H1 (cell line): ENCODE data around the gene INPP5B. TPM values are rescaled to one million over a fixed set of nuclear protein-coding genes. Genes with fewer than 3 reads are reported as not detected.

ENCODE experiments used
- CHD2 ChIP-seq: IDR thresholded peaks from 2 replicates; pipeline ENCODE4 v1.6.1; 2012; ENCODE audit warnings: low read length, improper control_type of control experiment
- E2F6 ChIP-seq: IDR thresholded peaks from 2 replicates; pipeline ENCODE4 v1.6.1; 2012; ENCODE audit warnings: inconsistent platforms
- EP300 ChIP-seq, 2 experiments: IDR thresholded peaks; 1 replicate in 1 of 2; 2 replicates in 1 of 2; pipeline ENCODE4 v1.6.1; 2011 to 2012; ENCODE audit warnings: low read depth in 2 of 2, low read length in 2 of 2, mild to moderate bottlenecking in 2 of 2, borderline replicate concordance in 1 of 2, inconsistent platforms in 1 of 2, moderate library complexity in 1 of 2
- NANOG ChIP-seq: IDR thresholded peaks from 2 replicates; pipeline ENCODE4 v1.6.1; 2011; ENCODE audit warnings: low read length, low read depth, mild to moderate bottlenecking, inconsistent platforms; ENCODE audit not compliant: insufficient read depth, poor library complexity, severe bottlenecking
- PHF8 ChIP-seq: fragments of 200-600 bp; sonication (generic); conservative IDR thresholded peaks from 2 replicates; pipeline ENCODE4 v1.7.1; 2012; ENCODE audit warnings: low read depth, mild to moderate bottlenecking, inconsistent platforms, low read length, moderate library complexity
- POU5F1 ChIP-seq: IDR thresholded peaks from 2 replicates; pipeline ENCODE4 v1.6.1; 2011; ENCODE audit warnings: low read depth, mild to moderate bottlenecking, low read length, moderate library complexity
- SAP30 ChIP-seq: fragments of 300-600 bp; sonication (generic); IDR thresholded peaks from 2 replicates; pipeline ENCODE4 v1.7.1; 2012; ENCODE audit warnings: low read length, moderate library complexity, mild to moderate bottlenecking, inconsistent platforms; ENCODE audit not compliant: insufficient read depth, insufficient replicate concordance
- SP4 ChIP-seq: IDR thresholded peaks from 2 replicates; pipeline ENCODE4 v1.6.1; 2012; ENCODE audit warnings: low read length, inconsistent platforms
- SRF ChIP-seq: IDR thresholded peaks from 2 replicates; pipeline ENCODE4 v1.6.1; 2011; ENCODE audit warnings: mild to moderate bottlenecking, low read depth, low read length, moderate library complexity
- TAF7 ChIP-seq: optimal IDR thresholded peaks from 2 replicates; pipeline ENCODE3; 2011; ENCODE audit warnings: low read depth, mild to moderate bottlenecking, inconsistent platforms, low read length, moderate library complexity, borderline replicate concordance
- polyA plus RNA-seq, 7 experiments: library from polyadenylated mRNA; depleted of rRNA in 3 of 7; stranded (reverse) in 5 of 7; unstranded in 2 of 7; fragments of >200 nt in 5 of 7; fragments of 200-250 nt in 2 of 7; gene quantifications; 1 replicate in 5 of 7; 2 replicates in 1 of 7; 4 replicates in 1 of 7; pipeline versions ENCODE4 v1.2.1 to v1.2.3, GENCODE V29; 2011 to 2013; ENCODE audit warnings: missing spikeins in 2 of 7, mixed read lengths in 2 of 7
- total RNA-seq: library from RNA; stranded (reverse); fragmentation: NEBNext Ultra II Directional; extraction: Animal tissue kit (Norgen Biotek cat#: 25700); gene quantifications from 2 replicates; pipeline ENCODE4 v1.2.1, GENCODE V29; 2021

INPP5B gene
- total and polyA plus RNA-seq, 2 of the 8 experiments (the other 6 are each of a cell fraction or from before 2014, with no cell fraction given), result 14.0 to 23.7 TPM

GRCh38 chr1:37946703-37947360 lies at the start of gene INPP5B (continued):
- peak; percentile 98 for TF ChIP-seq SAP30
- no peak for TF ChIP-seq SRF
- no peak for TF ChIP-seq TAF7
- TF ChIP-seq SP4, result no peak; the same call in 1 of the 2 replicates
- no peak for TF ChIP-seq NANOG
- no peak for TF ChIP-seq E2F6
- no peak for TF ChIP-seq POU5F1
- no peak for TF ChIP-seq EP300 (IDR thresholded peaks at IDR 0.05; ENCODE audit: borderline replicate concordance in 1 of 2, low read depth in 2 of 2, low read length in 2 of 2)
- no peak for TF ChIP-seq CHD2
- TF ChIP-seq PHF8, result 0 out of 2 replicates have a peak, but pooled peaks have one; percentile 46
